Renal pelvis (tissue), 4 donors: Measurements from ENCODE around the gene ARHGEF25. TPM values are rescaled to one million over a fixed set of nuclear protein-coding genes. Genes with fewer than 3 reads are reported as not detected.
A peak's percentile ranks its signal among the peaks of the same experiment; 100 is the strongest.
"Not testable (repeated sequence)": the region's sequence is repeated elsewhere in the genome, so short reads cannot be mapped to it uniquely, and the experiment has no call there.

Source experiments
- DNase-seq: peaks from one replicate; pipeline ENCODE4 v3.0.0-alpha.2; 2013
- polyA plus RNA-seq, 3 donors: library from polyadenylated mRNA; unstranded; fragments of 120-200 nt; gene quantifications; one replicate each; pipeline ENCODE4 v1.2.1, GENCODE V29; 2013; ENCODE audit not compliant: insufficient read length in 3 of 3

Gene ARHGEF25
- polyA plus RNA-seq, 3 donors: 24.9 to 33.9 (median 33.4) TPM

DNA sequence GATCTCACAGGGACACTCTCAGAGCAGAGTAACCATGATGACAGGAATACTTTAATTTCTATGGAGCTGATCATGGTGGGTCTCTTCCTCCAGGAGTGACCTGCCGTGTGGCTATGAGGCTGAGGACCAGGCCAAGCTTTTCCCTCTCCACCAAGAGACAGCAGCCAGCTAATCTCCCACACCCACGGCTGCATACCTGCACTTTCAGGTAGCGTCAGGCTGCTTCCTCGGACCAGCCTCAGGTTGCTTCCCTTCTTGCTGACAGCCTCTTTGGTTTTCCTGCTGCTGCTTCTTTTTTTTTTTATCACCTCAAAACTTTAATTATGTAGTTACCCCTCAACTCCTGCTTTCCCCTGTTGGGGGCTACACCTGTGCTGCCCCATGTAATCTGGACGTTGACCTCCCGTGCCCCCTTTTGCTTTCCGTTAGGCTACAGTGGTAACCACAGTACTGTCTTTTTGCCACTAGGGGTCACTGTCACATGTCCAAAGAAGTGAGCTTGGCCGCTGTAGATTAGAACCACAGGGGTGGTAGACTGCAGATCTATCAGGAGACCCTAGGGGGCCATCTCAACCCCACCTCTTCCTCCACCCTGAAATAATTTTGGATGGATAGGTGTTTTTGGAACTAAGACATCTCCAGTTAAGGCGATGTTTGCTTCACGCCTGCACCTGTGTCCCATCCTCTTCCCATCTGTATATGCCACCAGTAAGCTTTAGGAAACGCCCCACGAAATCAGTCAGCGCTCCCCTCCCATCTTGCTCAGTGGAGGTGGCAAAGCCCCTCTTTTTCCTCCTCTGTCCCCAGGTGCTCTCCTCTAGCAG is 28.0 kb upstream of the ARHGEF25 start:
- DNase-seq: peak; percentile 74

DNA sequence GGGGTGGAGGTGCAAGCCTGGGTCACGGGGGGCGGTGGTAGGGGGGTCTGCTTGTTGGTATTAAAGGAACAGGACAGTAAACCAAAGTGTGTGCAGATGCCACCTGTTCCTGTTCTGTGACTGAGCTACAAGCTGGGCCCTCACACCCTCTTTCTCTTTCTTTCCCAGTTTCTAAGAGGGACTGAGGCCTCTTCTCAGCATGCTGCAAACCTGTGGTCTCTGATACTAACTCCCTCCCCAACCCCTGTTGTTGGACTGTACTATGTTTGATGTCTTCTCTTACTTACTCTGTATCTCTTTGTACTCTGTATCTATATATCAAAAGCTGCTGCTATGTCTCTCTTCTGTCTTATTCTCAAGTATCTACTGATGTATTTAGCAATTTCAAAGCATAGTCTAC is 27.2 kb upstream of the ARHGEF25 start:
- DNase-seq: no peak

DNA sequence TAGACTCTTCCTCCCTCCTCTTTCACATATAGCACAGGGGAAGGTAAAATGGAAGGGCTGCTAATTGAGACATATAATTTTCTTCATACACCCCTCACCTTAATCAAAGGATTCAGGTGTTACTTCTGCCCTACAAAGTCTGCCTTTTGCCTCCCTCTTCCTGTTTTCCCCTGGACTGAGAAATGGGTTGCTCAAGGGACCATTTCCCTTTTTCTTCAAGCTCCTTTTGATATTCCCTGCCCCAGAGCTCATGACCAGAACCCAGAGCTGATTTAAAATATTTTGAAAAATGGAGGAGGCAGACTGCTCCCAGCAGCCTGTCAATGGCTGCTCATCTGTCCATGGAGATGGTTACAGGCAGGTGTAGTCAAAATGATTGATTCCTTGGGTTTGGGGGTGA is 26.5 kb upstream of the ARHGEF25 start:
- DNase-seq: no peak

DNA sequence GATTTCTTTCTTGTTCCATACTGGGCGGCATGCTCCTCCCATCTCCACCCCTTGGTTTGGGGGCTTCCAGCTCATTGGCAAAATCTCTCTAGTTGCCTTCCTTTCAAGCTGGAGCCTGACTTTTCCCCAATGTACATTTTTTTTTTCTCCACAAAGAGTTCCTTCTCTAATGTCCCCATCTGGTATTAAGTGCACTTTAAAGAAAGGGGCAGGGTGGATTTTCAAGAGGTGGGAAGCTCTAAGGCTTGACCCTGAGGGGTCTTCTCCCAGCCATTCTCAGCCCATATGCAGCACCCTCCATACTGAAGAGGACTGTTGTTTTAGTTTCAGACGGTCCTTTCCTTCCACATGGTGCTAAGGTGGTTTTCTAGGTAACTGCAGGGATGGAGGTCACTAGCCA is 26.1 kb upstream of the ARHGEF25 start:
- no peak for DNase-seq

DNA sequence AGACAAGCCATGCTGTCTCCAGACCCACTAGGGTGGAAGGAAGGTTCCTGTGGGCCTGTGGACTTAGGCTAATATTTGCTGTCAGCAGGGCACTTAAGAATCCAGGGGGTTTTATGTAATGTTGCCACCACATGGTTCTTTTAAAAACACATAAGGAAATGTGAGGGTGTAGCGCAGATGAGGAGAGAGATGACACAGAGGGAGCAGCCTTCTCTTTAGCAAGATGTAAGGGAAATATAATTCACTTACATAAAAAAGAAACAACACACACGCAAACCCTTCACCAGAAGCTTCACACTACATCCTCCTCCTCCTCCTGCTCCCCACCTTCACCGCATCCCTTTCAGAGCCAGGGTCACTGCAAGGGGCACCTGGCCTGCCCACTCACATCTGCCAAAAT is 25.1 kb upstream of the ARHGEF25 start:
- DNase-seq: no peak

DNA sequence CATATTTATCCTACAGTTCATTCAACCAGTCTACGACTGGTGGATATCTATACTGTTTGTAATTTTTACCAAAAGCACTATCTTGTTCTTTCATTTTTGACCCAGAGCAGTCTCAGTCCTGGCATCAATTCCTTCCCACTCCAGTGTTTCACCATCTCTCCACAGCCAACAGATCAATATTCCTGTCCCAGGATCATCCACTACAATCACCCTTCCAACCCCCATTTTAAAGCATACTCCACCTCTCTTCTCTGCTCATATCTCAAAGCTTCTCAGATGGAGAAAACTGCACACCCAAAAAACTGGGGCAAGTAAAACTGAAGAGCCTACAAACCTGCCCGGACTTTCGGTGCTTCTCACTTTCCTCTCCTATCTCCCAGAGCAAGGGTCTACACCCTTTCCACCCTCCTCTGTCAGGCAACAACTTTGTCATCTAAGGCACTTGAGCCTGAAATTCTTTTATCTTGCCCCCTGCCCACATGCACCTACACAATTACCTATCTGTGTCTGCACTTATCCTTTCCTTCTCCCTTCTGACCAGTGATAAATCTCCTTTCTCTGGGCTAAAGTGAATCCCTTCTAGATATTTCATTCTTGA is 24.3 kb upstream of the ARHGEF25 start:
- DNase-seq: no peak

DNA sequence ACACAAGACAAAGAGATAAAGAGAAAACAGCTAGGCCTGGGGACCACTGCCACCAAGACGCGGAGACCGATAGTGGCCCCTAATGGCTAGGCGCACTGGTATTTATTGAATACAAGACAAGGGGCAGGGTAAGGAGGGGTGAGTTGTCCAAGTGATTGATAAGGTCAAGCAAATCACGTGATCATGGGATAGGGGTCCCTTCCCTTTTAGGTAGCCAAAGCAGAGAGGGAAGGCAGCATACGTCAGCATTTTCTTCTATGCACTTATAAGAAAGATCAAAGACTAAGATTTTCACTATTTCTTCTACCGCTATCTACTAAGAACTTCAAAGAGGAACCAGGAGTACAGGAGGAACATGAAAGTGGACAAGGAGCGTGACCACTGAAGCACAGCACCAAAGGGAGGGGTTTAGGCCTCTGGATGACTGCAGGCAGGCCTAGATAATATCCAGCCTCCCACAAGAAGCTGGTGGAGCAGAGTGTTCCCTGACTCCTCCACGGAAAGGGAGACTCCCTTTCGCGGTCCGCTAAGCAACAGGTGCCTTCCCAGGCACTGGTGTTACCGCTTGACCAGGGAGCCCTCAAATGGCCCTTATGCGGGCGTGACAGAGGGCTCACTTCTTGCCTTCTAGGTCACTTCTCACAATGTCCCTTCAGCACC is 22.2 kb upstream of the ARHGEF25 start:
- DNase-seq: not testable (repeated sequence)

DNA sequence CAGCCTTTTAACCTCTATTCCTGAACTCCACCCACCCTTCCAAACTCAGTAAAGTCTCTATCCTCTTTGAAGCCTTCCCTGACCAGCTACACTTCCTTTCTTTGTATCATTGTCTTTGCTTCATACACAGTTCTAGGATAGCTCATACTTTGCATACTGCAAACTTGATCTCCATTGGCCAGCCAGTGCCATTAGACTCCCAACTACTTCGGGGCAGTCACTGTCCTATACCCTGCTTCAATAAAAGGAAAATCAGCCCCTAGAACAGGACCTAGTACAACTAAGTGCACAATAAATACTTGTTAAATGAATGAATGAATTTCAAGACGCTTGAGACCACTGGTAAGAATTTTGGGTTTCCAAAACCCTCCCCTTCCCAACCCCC is 20.8 kb upstream of the ARHGEF25 start:
- DNase-seq: no peak

DNA sequence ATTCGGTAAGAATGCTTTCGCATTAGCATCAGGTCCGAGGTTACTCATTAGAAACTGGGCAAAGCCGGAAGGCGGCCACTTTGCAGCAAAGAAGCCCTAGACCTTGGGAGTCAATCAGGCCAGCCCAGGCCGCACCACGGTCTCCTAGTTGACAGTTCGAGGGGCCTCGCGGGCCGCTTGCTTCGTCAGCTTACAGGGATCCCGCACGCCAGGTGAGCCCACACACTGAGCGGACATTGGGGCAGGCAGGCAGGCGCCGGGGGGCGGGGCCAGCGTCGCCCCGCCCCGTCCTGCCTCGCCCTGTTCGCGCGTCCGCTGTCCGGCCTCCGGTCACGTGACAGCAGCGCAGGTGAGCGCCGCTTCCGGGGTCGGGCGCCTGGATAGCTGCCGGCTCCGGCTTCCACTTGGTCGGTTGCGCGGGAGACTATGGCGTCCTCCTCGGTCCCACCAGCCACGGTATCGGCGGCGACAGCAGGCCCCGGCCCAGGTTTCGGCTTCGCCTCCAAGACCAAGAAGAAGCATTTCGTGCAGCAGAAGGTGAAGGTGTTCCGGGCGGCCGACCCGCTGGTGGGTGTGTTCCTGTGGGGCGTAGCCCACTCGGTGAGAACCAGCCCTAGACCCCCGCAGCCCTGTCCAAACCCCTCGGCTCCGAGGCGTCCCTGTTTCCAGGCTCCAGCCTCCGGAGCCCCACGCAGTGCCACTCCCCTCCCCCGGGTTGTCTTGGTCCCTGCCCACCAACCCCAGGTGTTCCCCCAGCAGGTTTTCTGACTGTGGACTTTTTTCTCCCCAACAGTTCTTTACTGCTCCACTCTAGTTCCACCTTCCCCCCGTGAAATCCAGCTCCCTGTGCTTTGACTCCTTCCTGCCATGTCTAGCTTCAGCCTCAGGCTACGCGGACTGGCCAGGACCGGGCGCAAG is 20.1 kb upstream of the ARHGEF25 start, which contains the start of gene PIP4K2C:
TSS of gene PIP4K2C (plus strand) at position 329 of the 918 bp plus-strand sequence. CDS start at position 427, 98 bp downstream.
- DNase-seq: peak; percentile 78

DNA sequence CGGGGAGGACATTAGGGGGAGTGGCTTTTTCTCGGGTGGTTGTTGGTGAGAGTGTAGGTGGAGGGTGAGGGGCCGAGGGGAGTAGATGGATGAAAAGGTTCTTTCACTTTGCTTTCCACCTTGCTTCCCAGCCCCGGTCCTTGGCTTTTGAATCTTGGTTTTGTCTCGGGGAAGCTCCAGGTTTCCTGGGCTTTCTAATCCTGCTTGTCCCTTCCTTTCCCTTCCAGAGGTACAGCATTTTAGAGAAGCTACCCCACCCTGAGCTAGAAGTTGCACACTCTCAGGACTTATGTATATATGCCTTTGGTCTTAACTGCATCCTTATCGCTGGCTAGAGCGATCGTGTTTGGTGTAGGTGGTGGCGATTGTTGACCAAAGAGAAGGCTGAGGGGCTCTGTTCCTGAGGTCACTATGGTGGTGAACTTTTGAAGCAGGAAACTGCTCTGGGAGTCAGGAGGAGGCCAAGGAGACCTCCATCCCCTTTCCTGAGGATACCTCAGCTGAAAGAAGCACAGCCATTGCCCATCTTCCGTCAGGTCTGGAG is 19.4 kb upstream of the ARHGEF25 start:
- no peak for DNase-seq

DNA sequence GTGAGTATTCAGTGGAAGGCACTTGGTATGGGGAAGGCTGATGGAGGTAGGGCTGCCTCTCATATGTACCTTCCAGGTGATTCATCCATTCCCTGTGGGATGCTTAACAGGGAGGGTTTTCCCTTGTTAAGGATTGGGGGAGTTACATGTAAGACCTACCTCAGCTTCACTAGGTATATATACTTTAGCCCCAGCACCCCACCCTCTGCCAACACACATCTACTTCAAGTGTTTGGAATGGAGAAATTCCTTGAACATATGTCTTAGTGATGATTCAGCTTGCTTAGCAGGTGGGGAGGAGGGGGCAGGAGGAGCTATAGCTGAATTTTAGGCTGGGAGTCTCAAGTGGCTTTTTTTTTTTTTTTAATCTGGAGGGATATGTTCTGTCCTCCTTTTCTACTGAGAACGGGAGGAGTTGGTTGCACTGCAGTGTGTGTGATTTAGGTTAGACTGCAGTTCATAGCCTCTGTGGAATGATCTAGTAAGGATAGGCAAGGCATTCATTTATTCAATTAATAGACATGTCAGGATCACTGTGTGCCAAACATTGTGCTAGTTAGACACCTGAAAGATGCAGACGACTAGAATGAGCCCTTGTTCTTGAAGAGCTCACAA is 18.6 kb upstream of the ARHGEF25 start:
- no peak for DNase-seq

DNA sequence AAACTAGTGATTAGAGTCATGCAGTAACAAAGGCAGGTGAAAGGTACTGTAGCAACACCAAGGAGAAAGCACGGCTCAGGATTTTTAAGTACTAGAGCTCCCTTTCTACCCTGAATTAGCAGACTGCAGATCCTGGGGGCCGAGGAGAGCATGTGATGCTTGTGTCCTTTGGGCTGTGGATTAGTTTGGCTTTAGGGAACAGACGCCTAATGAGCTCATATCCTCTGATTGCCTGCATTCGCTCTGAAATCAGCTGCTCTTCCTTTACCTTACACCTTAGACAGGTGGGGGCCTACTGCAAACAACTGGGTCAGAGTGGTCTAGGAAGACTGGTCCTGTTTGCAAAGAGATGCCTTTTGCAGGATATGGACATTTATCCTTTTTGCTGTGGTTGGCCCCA is 18.0 kb upstream of the ARHGEF25 start:
- DNase-seq: no peak

DNA sequence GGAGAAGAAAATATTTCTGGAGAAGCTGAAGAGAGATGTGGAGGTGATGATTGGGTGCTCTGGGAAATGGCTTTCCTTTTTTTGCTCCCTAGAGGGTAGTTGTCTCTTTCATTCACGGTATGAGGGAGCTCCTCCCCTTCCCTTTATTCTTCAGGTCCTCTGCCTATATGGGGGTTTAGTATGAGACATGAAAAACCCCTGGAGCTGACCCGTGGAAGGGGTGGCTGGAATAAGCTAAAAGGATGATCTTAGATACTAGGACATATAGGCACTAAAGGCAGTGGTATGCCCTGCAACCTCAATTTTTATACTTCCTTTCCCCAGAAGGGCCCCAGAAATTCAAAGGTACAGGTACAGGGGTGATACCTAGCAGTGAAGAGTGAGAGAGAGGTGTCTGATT is 10.8 kb upstream of the ARHGEF25 start:
- no peak for DNase-seq

DNA sequence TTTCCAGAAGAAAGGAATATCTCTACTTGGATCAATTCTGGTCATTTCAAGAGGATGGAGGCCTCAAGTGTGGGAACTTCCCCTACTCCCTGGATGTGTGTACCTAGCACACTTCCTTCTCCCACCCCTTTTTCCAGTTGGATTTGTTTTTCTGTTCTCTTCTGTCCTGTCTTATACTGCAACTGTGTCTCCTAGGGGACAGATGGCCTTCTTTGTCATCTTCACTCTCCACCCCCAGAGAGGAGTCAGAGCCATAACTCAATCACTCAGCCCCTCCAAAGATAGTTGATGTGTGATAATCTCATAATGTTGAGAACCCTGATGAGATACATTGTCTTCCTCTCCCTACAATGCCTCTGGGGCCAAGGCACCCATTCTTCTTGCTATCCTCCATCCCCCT is 8.7 kb upstream of the ARHGEF25 start:
- DNase-seq: no peak

DNA sequence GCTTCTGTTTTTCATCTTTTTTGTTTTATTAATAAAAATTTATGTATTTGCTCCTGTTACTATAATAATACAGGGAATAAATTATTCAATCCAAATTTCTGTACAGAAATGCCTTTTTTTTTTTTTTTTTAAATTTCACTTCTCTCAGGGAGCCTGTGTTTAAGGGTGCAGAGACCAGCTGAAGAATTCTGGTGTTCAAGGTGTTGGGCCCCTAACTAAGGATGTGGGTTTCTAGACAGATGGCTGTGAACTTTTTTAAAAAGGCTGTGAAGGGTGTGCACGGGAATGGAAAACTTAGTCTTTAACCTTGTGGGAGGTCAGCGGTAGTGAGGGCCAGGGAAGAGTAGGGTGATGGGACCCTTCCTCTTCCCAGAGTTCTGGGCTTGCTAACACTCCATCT is 7.9 kb upstream of the ARHGEF25 start:
- DNase-seq: no peak

DNA sequence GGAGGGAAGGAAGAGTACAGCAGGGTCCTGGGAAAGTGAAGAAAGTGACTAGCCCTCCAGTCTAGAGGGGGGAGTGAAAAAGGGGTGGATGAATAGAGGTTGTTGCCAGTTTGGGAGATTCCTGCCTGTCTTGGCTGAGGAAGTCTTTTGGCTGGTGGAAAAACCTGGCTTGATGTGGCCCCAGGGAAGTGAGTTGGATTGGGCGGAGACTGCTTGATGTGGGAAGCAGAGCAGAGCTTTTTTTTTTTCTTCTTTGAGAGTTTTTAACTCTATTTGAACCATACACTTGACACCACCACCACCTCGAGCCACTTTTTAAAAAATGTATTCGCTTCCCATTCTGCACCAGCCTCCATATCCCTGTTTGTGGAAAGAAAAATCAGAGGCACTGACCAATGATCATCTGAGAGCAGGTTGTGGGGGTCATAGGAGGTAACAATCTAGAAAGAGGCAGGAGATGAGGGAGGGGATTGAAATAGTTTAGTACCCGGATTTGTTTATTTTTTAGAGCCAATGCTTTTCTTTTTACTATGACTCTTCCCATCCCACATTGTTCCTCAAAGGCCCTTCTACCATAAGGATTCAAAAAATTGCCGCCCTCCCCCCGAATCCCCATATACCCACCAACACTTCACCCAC is 7.3 kb upstream of the ARHGEF25 start:
- DNase-seq: no peak

DNA sequence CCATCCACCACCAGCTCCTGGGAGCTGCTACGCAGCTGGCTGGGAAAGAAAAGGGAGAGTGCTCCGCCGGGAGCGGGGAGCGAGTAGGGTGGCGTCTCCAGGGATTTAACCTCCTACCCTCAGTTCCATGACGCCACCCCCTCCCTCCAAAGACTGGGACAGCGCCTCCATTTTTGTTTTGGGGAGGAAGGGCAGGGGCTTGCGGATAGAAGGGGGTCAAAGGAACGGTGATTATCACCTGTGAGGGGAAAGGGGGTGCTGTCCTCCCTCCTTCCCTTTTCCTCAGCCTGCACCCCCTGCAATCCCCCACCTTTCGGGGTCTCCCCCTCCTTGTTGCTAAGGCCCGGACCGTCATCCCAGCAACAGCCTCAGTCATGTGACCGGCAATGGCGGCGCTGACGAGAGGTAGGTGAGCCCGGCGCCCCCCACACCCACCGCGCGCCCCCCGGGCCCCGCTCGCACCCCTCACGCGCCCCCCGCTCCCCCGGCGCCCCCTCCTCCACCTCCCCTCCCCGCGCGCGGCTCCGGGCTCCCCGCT is 6.7 kb upstream of the ARHGEF25 start, which contains the start of gene DTX3:
TSS of gene DTX3 (plus strand) at position 371 of the 538 bp plus-strand sequence. CDS start 1,694 bp downstream, outside the sequence.
- no peak for DNase-seq

DNA sequence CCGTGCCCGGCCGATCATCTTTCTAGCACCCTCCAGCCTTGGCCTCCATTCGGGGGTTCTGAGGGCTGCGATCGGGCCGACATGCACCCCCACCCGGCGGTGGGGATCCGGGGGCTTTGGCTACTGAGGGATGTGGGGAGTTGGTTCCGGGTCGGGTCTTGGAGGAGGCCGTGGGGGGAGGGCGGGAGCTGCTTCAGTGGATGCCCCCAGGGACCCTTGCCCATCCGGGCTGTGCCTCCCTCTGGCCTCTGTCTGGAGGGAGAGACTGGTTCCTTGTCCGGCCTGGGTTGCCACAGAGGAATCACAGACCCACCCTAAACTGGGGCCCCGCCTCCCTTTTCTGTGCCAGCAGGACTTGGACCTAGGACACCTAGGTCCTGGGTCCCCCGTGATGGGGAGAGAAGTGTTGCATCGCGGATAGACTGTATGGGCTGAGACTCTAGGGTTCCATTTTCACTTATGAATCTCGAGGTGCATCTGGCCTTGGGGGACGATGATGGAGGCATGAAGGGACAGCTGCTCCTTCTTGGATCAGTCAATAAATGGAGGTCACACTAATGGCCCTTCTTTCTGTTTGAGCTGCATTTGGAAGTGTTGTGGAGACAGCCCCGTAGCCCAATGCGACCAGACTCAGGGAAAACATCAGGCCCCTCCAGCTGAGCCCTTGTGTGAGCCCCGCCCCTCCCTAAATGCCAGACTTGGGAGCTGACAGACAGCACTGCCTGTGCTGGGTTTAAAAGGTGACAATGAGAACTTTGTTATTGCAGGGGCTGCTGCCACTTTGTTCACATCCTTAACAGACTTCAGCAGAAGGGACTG is 6.0 kb upstream of the ARHGEF25 start:
- DNase-seq: no peak

DNA sequence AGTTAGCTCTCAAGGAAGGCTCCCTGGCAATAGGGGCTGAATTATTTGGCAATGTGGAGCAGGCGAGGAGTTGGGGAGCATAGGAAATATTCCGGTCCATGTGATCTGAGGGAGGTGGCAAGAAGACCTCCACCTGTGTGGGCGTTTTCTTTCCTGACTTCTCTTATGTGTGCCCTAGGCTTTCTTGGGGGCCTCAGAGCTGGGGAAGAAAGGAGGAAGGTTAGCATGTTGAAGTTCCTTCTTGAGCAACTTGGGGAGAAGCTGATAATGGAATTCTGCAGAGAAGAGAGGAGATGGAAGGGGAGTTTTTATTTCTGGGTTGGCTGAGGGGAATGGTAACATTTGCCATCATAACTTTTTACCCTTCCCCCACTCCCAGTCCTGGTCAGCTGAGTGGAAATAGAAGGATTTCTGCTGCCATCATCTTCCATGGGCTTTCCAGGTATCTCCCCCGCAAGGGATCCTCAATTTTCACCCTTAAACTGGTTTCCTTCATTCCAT is 5.4 kb upstream of the ARHGEF25 start:
- no peak for DNase-seq
